Pancreas (tissue), 10 donors: ENCODE data around the gene PTPRF. TPM values are rescaled to one million over a fixed set of nuclear protein-coding genes. Genes with fewer than 3 reads are reported as not detected.
A peak's percentile ranks its signal among the peaks of the same experiment; 100 is the strongest.
"Not testable (repeated sequence)": the region's sequence is repeated elsewhere in the genome, so short reads cannot be mapped to it uniquely, and the experiment has no call there.

Source experiments
- ATAC-seq, 4 donors: fragments of 200-7000 bp; cut with Tn5 transposase; one replicate each; pipeline versions ENCODE4 v1.8.0 to v1.9.1; 2020; ENCODE audit warnings: mild to moderate bottlenecking in 4 of 4, moderate library complexity in 4 of 4
- DNase-seq, 6 donors: peaks; one replicate each; pipeline ENCODE4 v3.0.0-alpha.2; 2020
- FAIRE-seq: peaks from 2 replicates; lab custom pipeline; 2012; peaks lifted over from hg19 to GRCh38; lab: Jason Lieb, UNC
- H3K27ac ChIP-seq, 4 donors: fragments of 200-600 bp; sonication (generic); 1 replicate in 3 of 4; 2 replicates in 1 of 4; pipeline versions ENCODE4 v1.5.0 to v1.8.0; 2020
- H3K27me3 ChIP-seq, 4 donors: fragments of 200-600 bp; one replicate each; pipeline ENCODE4 v1.8.0; 2021
- H3K36me3 ChIP-seq, 3 donors: fragments of 200-600 bp; sonication (generic) in 1 of 3; one replicate each; pipeline versions ENCODE4 v1.5.0 to v1.8.0; 2020 to 2021
- H3K4me1 ChIP-seq, 3 donors: fragments of 200-600 bp; one replicate each; pipeline ENCODE4 v1.8.0; 2021
- H3K4me3 ChIP-seq, 4 donors: fragments of 200-600 bp; sonication (generic) in 2 of 4; one replicate each; pipeline versions ENCODE4 v1.5.0 to v1.8.0; 2020 to 2021
- H3K9me3 ChIP-seq, 4 donors: fragments of 200-600 bp; one replicate each; pipeline ENCODE4 v1.8.0; 2021
- WGBS, 2 donors: extraction: QIAGEN DNeasy Blood & Tissue Kit; methylation state at CpG; one replicate each; pipeline ENCODE4 v1.1.7; 2013; 5-methylcytosine and 5-hydroxymethylcytosine counted together
- intact Hi-C, 3 donors: fragments of 100-400 bp; cut with DNase I; formaldehyde crosslinking; loops; one replicate each; pipeline versions ENCODE4 v1.11.1 to v1.14.2; 2022
- polyA plus RNA-seq, 2 donors: library from polyadenylated mRNA; stranded (reverse); fragments of 200-250 nt; gene quantifications; one replicate each; pipeline ENCODE4 v1.2.3, GENCODE V29; 2013
- total RNA-seq, 6 donors: library from RNA; stranded (reverse); fragmentation: NEBNext Ultra II Directional in 4 of 6; extraction: Animal tissue kit (Norgen Biotek cat#: 25700) in 4 of 6; gene quantifications; one replicate each; pipeline versions ENCODE4 v1.2.1 to v1.2.4, GENCODE V29; 2021 to 2023
- TF ChIP-seq, protein P1 (sequence below), 4 donors: fragments of 200-600 bp; sonication (generic) in 3 of 4; IDR thresholded peaks; one replicate each; pipeline versions ENCODE4 v1.5.0 to v1.8.0; 2021; ENCODE audit warnings: antibody characterized with exemption in 4 of 4
- donor health status: healthy with polysubstance abuse.
- donor health status: DM: no; HTN: no; CAD: no; lungs with moderate emphysema.
- donor health status: DM: no; HTN: no; CAD: no.
- donor health status: control.
- donor health status: control.
- donor health status: Bipolar disorder and iron deficiency.
- donor health status: DM: yes; HTN: yes; CAD: no.
- donor health status: DM: no; HTN: no; CAD: no.
- donor health status: DM: no; HTN: no; CAD: no.
- donor health status: DM: yes; HTN: yes; CAD: no.

Gene PTPRF
- total and polyA plus RNA-seq, 8 donors = 42.9 to 210 (median 129) TPM

DNA sequence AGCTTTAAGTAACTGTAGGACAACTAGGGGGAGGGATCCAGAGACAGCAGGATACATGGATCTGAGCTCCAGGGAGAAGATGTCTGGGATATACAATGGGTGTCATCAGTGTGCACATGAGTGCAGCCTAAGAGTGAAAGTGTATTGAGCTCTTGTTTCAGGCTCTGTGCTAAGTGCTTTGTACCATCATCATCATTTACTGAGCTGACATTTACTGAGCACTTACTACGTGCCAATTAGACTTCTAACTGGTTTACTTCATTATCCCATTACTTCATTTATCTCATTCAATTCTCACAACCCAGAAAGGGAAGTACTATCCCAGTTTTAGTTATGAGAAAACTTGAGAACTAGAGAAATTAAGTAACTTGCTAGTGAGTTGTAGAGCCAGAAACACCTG, 114.8 kb downstream of the PTPRF start:
- no peak for FAIRE-seq
- intact Hi-C loops = no loop called here
- Histone ChIP-seq H3K9me3 (no peaks in the 10 kb centered on the region), H3K27ac (no peak overlapping the region), H3K4me3 (no peak overlapping the region), H3K36me3 (no peaks in the 10 kb centered on the region), H3K4me1 (no peaks in the 10 kb centered on the region), H3K27me3 (no peaks in the 10 kb centered on the region)
- ATAC-seq = no peak
- no peak for DNase-seq
- TF ChIP-seq, protein P1, sequence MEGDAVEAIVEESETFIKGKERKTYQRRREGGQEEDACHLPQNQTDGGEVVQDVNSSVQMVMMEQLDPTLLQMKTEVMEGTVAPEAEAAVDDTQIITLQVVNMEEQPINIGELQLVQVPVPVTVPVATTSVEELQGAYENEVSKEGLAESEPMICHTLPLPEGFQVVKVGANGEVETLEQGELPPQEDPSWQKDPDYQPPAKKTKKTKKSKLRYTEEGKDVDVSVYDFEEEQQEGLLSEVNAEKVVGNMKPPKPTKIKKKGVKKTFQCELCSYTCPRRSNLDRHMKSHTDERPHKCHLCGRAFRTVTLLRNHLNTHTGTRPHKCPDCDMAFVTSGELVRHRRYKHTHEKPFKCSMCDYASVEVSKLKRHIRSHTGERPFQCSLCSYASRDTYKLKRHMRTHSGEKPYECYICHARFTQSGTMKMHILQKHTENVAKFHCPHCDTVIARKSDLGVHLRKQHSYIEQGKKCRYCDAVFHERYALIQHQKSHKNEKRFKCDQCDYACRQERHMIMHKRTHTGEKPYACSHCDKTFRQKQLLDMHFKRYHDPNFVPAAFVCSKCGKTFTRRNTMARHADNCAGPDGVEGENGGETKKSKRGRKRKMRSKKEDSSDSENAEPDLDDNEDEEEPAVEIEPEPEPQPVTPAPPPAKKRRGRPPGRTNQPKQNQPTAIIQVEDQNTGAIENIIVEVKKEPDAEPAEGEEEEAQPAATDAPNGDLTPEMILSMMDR (IDR thresholded peaks at IDR 0.05) = no peak
- WGBS, 2 donors = 48 to 63% methylated on average over 1 of the region's 1 CpG

DNA sequence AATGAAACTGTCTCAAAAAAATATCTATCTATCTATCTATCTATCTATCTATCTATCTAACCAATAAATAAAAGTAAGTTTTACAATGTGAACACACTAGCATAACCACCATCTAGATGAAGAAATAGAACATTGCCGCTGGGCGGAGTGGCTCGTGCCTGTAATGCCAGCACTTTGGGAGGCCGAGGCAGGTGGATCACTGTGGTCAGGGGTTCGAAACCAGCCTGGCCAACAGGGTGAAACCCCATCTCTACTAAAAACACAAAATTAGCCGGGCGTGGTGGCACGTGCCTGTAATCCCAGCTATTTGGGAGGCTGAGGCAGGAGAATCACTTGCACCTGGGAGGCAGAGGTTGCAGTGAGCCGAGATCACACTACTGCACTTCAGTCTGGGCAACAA, 116.6 kb downstream of the PTPRF start:
- intact Hi-C loops, H3K4me3 ChIP-seq, H3K27ac ChIP-seq, ATAC-seq, H3K9me3 ChIP-seq, H3K27me3 ChIP-seq, H3K36me3 ChIP-seq, FAIRE-seq, DNase-seq: not testable (repeated sequence)
- H3K4me1 ChIP-seq = peaks cover 12 to 17% (median 15%) of the 10 kb centered on the region in 3 donors
- WGBS, 2 donors = 89 to 96% methylated on average over 9 of the region's 9 CpGs

DNA sequence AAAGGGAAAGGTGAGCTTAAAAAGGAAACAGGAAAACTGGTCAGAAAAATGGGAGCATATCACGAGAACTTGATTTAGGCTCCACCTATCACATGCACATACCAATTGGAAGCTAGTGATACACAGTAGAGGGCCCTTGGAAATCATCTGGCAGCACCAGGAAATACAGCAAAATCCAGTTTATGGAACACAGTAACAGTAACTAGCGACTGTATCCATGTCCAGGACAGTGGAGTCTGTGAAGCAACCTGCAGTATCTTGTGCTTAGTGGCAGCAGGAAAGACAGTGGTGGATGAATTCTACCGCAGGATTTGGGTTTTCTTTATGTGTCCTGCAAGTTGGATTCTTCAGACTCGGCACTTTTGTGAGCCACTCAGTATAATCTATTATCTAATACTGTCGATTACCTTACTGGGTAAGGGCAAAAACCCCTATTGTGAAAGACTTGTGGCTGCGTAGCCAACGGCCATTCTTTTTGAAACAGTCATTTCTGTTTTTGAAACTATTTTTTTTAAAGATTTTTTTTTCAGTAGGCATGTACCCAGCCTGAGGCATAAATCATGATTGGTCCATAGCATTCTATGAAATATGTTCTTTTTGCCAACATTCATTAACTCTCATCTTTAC, 117.7 kb downstream of the PTPRF start:
- H3K4me1 ChIP-seq = peaks cover 12 to 17% (median 15%) of the 10 kb centered on the region in 3 donors
- FAIRE-seq (no peak), DNase-seq (no peak), ATAC-seq (no peak)
- no peaks in the 10 kb centered on the region for H3K27me3 ChIP-seq
- no peak overlapping the region for H3K27ac ChIP-seq
- no peak overlapping the region for H3K4me3 ChIP-seq
- H3K9me3 ChIP-seq = no peaks in the 10 kb centered on the region
- intact Hi-C loops = no loop called here
- TF ChIP-seq, protein P1 (IDR thresholded peaks at IDR 0.05) = no peak
- 84 to 91% methylated on average over 7 of the region's 7 CpGs for WGBS, 2 donors
- no peaks in the 10 kb centered on the region for H3K36me3 ChIP-seq

DNA sequence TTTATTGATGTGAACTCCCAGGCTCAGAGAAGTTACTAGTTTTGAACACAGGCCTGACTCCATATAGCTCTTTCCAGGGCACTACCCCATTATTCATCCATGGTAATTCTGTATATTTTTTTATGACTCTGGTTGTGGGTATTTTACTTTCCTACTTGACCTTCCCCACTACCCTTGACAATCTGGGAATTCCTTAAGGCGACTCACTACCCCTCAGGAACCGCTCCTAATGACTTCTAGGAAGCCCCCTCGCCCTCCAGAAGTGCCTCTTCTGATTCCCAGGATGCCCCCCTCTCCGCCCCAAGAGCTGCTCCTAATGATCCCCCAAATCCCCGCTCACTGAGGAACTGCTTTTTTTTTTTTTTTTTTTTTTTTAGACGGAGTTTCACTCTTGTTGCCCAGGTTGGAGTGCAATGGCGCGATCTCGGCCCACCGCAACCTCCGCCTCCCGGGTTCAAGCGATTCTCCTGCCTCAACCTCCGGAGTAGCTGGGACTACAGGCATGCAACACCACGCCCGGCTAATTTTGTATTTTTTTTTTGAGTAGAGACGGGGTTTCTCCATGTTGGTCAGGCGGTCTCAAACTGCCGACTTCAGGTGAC, 118.3 kb downstream of the PTPRF start:
- Histone ChIP-seq H3K36me3 (peaks cover 0 to 5% (median 5%) of the 10 kb centered on the region in 3 donors), H3K4me3 (peak overlapping the region; percentile 46 to 78 (median 69)), H3K27me3 (no peaks in the 10 kb centered on the region), H3K27ac (peak overlapping the region in 2 of 4 donors; percentile 90 to 97), H3K9me3 (no peaks in the 10 kb centered on the region), H3K4me1 (peaks cover 12 to 17% (median 15%) of the 10 kb centered on the region in 3 donors)
- WGBS, 2 donors = 31 to 33% methylated on average over 18 to 19 of the region's 19 CpGs
- intact Hi-C loops = no loop called here
- TF ChIP-seq, protein P1 (IDR thresholded peaks at IDR 0.05) = no peak
- ATAC-seq = no peak
- no peak for FAIRE-seq
- DNase-seq = peak in 1 of 6 donors; percentile 29

DNA sequence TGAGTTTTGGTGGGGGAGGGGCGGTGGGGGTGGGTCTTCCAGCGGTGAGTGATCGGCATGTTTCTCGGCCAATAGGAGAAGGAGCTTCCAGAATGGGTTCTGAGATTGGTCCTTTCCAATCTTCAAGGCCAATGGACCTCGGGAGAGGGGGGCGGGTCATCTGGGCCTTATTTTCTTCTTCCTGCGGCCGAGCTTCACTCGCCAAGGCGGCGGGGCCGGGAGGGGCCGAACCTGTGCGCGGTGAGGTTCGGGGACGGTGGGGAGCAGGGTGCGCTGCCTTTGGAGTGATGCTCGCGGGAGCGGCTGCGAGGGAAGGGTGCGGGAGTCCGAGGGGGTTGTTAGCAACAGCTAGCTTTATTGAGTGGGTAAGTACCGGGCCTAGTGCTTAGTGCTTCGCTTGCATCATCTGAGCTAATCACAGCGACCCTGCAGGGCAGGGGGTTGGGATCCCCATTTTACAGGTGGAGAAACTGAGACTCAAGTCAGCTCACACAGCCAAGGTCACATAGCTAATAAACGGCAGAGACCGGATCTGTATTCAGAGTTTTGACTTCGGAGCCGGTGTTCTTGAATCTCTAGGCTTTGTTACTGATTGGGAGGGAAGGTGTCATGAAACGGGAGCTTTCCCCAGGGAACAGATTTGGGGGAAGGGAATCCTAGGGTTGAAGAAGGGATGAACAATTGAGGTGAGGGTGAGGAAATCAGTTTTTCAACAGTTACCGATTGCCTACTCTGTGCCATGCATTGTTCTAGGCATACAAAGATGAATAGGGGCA, 119.8 kb downstream of the PTPRF start:
- intact Hi-C loops = no loop called here
- TF ChIP-seq, protein P1 (IDR thresholded peaks at IDR 0.05) = no peak

More for the DNA sequence above, 119.8 kb downstream of the PTPRF start:
- Histone ChIP-seq H3K9me3 (no peaks in the 10 kb centered on the region), H3K4me3 (peak overlapping the region; percentile 47 to 78 (median 69)), H3K4me1 (peaks cover 12 to 17% (median 15%) of the 10 kb centered on the region in 3 donors), H3K27me3 (no peaks in the 10 kb centered on the region), H3K36me3 (peaks cover under 1 to 16% (median 8%) of the 10 kb centered on the region in 3 donors), H3K27ac (peak overlapping the region; percentile 39 to 97 (median 76))
- DNase-seq (peak; percentile 91 to 98 (median 94)), FAIRE-seq (no peak), ATAC-seq (peak; percentile 86 to 94 (median 90))
- WGBS, 2 donors = 0% methylated on average over 29 to 33 of the region's 33 CpGs
